Mesothelial cell of epicardium (in vitro differentiated cells): ENCODE measurements around the gene TMPRSS13. TPM values are rescaled to one million over a fixed set of nuclear protein-coding genes. Genes with fewer than 3 reads are reported as not detected.
A peak's percentile ranks its signal among the peaks of the same experiment; 100 is the strongest.

Experiments used
- DNase-seq, 2 experiments: peaks; one replicate each; pipeline ENCODE4 v3.0.0; 2021; ENCODE audit warnings: low spot score in 2 of 2; ENCODE audit not compliant: unreplicated experiment in 2 of 2
- H3K27ac Mint-ChIP-seq: 2 replicates; pipeline ENCODE4 v1.8.0; 2021; ENCODE audit warnings: mixed read lengths
- H3K27me3 Mint-ChIP-seq: 2 replicates; pipeline ENCODE4 v1.8.0; 2021; ENCODE audit warnings: low read depth, mixed read lengths
- H3K36me3 Mint-ChIP-seq: 2 replicates; pipeline ENCODE4 v1.8.0; 2021; ENCODE audit warnings: mixed read lengths
- H3K4me1 Mint-ChIP-seq: 2 replicates; pipeline ENCODE4 v1.8.0; 2021; ENCODE audit warnings: mixed read lengths
- H3K4me3 Mint-ChIP-seq: 2 replicates; pipeline ENCODE4 v1.8.0; 2021; ENCODE audit warnings: mild to moderate bottlenecking, moderate library complexity, mixed read lengths
- H3K9me3 Mint-ChIP-seq: 2 replicates; pipeline ENCODE4 v1.8.0; 2021; ENCODE audit warnings: mixed read lengths
- CTCF ChIP-seq: fragments of 200-600 bp; sonication (generic); IDR thresholded peaks from one replicate; pipeline ENCODE4 v1.5.0; 2021; ENCODE audit warnings: antibody characterized with exemption; ENCODE audit not compliant: unreplicated experiment
- total RNA-seq: library from RNA; stranded (reverse); gene quantifications from 3 replicates; pipeline ENCODE4 v1.2.1, GENCODE V29; 2021

The TMPRSS13 gene
- total RNA-seq, 1 donor from 2014 or later: 10.4 TPM

- TF ChIP-seq CTCF: no peak
- Mint-ChIP-seq H3K9me3 (no peaks in the 10 kb centered on the region), H3K4me1 (peaks cover 43% of the 10 kb centered on the region), H3K36me3 (no peaks in the 10 kb centered on the region), H3K27ac (peak within 1 kb of the TSS; percentile 71), H3K27me3 (peaks cover 33% of the 10 kb centered on the region), H3K4me3 (peak within 1 kb of the TSS; percentile 92)
- DNase-seq: peak; percentile 58 to 77
Observed at GRCh38 chr11:117876341-117877119, 52.7 kb downstream of the TMPRSS13 start, which contains the start of gene FXYD6. TSS of gene FXYD6 (minus strand) at chr11:117876658. CDS start at chr11:117842776, 33,882 bp downstream.

- Mint-ChIP-seq H3K4me3 (peak overlapping the region; percentile 92), H3K27me3 (peaks cover 31% of the 10 kb centered on the region), H3K4me1 (peaks cover 45% of the 10 kb centered on the region), H3K9me3 (no peaks in the 10 kb centered on the region), H3K36me3 (no peaks in the 10 kb centered on the region), H3K27ac (peak overlapping the region; percentile 66)
- no peak for DNase-seq
- TF ChIP-seq CTCF: no peak
Observed at GRCh38 chr11:117876059-117876340, 53.2 kb downstream of the TMPRSS13 start.

GRCh38 chr11:117875382-117876058, 53.7 kb downstream of the TMPRSS13 start:
- Mint-ChIP-seq H3K27me3 (peaks cover 29% of the 10 kb centered on the region), H3K4me3 (peak overlapping the region; percentile 92)

GRCh38 chr11:117874910-117875381, 54.3 kb downstream of the TMPRSS13 start:
- no peak for TF ChIP-seq CTCF
- no peaks in the 10 kb centered on the region for H3K36me3 Mint-ChIP-seq
- no peaks in the 10 kb centered on the region for H3K9me3 Mint-ChIP-seq
- H3K4me3 Mint-ChIP-seq: peak overlapping the region; percentile 92
- peak overlapping the region; percentile 1 for H3K27ac Mint-ChIP-seq
- peaks cover 56% of the 10 kb centered on the region for H3K4me1 Mint-ChIP-seq
- DNase-seq: no peak
- peaks cover 23% of the 10 kb centered on the region for H3K27me3 Mint-ChIP-seq

More at GRCh38 chr11:117875382-117876058, 53.7 kb downstream of the TMPRSS13 start:
- no peak for DNase-seq
- Mint-ChIP-seq H3K27ac (peak overlapping the region; percentile 66), H3K9me3 (no peaks in the 10 kb centered on the region), H3K4me1 (peaks cover 50% of the 10 kb centered on the region), H3K36me3 (no peaks in the 10 kb centered on the region)
- no peak for TF ChIP-seq CTCF

- Mint-ChIP-seq H3K4me1 (peaks cover 61% of the 10 kb centered on the region), H3K36me3 (no peaks in the 10 kb centered on the region), H3K4me3 (peak overlapping the region; percentile 41), H3K27me3 (peaks cover 20% of the 10 kb centered on the region), H3K9me3 (no peaks in the 10 kb centered on the region), H3K27ac (no peak overlapping the region)
- no peak for TF ChIP-seq CTCF
- DNase-seq: no peak
Observed at GRCh38 chr11:117874253-117874909, 54.8 kb downstream of the TMPRSS13 start.
